HTERT RPE-1 (cell line): Measurements from ENCODE around the gene MINAR2.

Experiments
- in situ Hi-C: fragments of 300-500 bp; cut with MboI; formaldehyde crosslinking; loops from 4 replicates; pipeline ENCODE4 v1.14.3; 2020; ENCODE audit warnings: low sequenced_read_pairs

Gene MINAR2

DNA sequence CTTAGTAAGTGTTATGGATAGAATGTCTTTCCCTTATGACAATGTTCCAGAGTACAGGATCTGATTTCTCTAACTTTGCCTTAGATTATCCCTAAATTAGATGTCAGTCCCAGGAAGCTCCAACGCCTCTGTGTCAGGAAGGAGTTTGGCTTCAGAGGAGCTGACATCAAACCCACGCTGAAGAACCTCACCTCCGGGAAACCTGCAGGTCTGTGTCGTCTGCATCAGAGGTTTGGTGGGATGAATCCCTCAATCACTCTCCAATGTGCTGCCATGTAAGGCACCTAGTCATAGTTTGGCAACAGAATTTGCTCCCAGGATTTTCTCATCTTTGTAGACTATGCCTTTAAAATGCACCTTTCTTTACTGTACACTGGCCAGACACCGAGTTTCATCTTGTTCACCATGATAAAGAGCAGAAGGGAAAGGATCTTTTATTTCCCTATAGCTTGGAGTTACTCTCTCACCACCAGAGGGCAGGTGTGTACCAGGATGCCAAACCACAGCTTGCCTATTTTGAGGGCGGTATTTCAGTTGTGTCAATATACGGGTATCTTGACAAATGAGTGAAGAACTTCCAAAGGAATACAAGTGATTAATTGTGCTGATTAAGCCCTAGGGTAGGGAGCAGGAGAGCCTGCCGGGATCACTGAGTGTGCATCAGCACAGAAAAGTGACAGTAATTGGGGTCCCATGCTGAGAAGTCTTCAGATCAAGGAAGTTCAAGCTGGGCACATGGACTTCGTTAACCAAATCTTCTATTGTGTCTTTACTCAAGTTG lies 23.4 kb downstream of the MINAR2 start:
- in situ Hi-C loops = no loop called here

DNA sequence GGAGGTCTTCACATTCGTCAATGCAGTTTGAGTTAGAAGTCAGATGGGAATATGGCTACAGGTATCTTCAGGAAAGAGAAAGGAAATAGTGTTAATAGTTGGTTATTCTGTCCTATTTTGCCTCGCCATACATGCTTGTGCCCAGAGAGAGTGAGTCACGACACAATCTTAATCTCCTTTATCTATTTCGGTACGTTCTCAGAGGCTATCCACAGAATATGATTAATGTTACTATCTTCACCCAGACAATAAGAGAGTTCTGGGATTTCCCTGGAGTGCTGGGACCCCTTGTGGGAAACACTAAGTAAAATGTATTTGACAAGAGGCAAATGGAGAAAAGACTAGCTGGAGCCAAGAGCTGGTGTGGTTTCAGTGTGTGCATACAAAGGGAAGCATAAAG lies 25.5 kb downstream of the MINAR2 start:
- in situ Hi-C loops = no loop called here

DNA sequence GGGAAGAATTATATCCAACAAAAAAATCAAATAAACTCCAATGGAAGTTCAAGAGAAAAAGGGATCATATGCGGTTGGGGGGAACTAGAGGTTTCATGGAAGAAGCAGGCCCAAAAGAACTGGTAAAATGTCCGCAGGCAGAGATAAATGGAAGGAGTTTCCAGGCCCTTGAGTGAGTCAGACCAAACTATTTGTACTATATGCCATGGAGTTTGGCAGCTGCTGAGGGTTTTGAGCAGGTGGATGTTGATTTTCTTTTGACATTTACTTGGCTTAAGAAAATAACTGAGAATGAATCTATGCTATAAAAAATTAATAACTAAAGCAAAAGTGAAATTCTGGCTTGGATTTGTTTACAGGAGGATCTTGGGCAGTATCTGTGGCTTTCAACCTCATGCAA lies 33.7 kb downstream of the MINAR2 start:
- in situ Hi-C loops = no loop called here

DNA sequence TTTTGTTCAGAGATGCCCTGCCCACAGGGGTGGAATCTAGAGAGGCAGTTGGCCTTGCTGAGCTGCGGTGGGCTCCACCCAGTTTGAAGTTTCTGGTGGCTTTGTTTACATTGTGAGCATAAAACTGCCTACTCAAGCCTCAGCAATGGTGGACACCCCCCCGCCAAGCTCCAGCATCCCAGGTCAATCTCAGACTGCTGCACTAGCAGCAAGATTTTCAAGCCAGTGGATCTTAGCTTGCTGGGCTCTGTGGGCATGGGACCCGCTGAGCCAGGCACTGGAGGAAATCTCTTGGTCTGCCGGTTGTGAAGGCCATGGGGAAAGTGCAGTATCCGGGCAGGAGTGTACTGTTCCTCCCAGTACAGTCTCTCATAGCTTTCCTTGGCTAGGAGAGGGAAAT lies 55.5 kb downstream of the MINAR2 start:
- in situ Hi-C loops = no loop called here

DNA sequence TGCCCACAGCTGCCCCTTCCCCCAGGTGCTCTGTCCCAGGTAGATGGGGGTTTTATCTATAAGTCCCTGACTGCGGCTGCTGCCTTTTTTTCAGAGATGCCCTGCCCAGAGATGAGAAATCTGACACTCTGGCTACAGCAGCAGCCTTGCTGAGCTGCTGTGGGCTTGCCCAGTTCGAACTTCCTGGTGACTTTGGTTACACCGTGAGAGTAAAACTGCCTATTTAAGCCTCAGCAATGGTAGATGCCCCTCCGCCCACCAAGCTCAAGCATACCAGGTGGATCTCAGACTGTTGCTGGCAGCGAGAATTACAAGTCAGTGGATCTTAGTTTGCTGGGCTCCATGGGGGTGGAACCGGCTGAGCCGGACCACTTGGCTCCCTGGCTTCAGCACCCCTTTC lies 56.8 kb downstream of the MINAR2 start:
- in situ Hi-C loops = no loop called here

DNA sequence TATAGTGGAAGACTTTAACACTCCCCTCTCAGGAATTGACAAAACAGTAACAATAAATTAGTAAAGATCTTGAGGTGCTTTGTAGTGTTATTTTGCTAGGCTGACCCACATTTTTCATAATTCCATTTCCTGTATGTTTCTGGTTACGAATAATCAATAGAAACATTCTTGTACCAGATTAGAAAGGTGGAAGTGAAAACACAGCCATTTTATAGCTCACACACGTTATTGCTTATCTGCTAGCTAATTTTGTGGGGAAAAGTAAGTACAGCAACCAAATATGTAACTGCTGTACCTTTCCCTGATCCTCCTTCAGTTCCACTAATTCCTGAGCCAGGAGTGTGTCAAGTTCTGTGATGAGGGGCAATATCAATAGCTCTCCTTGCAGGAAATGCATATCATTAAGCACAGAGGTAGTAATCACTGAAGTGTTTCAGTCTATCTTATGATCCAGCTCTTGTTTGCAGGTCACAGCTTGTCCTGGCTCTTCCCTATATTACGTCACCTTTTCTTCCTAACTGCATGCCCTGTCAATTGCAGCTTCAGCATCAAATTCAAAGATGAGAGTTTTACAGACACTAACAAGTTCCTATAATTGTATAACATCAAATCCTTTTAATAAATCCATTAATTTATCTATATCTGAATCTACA lies 59.4 kb downstream of the MINAR2 start:
- in situ Hi-C loops = no loop called here
